HepG2 (cell line): ENCODE data around the gene SGSM1. TPM values are rescaled to one million over a fixed set of nuclear protein-coding genes. Genes with fewer than 3 reads are reported as not detected.

Experiments used
- ATAC-seq: fragments of 200-7000 bp; cut with Tn5 transposase; 3 replicates; pipeline ENCODE4 v1.9.1; 2020; ENCODE audit warnings: mild to moderate bottlenecking, moderate library complexity
- BruUV-seq: library from RNA; stranded (reverse); fragments of 400-500 nt; replicated peaks from 2 replicates; lab custom pipeline; 2021; lab: Mats Ljungman, UMichigan
- CTCF ChIA-PET: fragments of 300-600 bp; formaldehyde crosslinking; extraction: SDS; loops from one replicate; lab custom pipeline; 2021; ENCODE audit warnings: low total read pairs, inconsistent platforms, low intra/inter-chr PET ratio; lab: Yijun Ruan, JAX
- POLR2A ChIA-PET: fragments of 350-600 bp; sonication (Branson Sonifier 250); formaldehyde crosslinking; loops from one replicate; lab custom pipeline; 2020; ENCODE audit warnings: antibody characterized with exemption, inconsistent platforms; lab: Yijun Ruan, JAX
- DNase-seq: peaks from one replicate; pipeline ENCODE4 v3.0.0-alpha.2; 2015; ENCODE audit warnings: low spot score
- FAIRE-seq: peaks from 3 replicates; lab custom pipeline; 2011; peaks lifted over from hg19 to GRCh38; lab: Jason Lieb, UNC
- H2AFZ ChIP-seq: one replicate; pipeline ENCODE4 v1.6.1; 2011; ENCODE audit warnings: low read length, inconsistent platforms
- H3K27ac ChIP-seq: fragments of 300-600 bp; 3 replicates; pipeline ENCODE4 v1.8.0; 2011; ENCODE audit warnings: mixed run types, mild to moderate bottlenecking, mixed read lengths, low read length, inconsistent platforms; ENCODE audit not compliant: insufficient read depth; ENCODE audit errors: extremely low read length
- H3K27me3 ChIP-seq, 2 experiments: fragments of 200-600 bp in 1 of 2; 2 replicates in 1 of 2; 3 replicates in 1 of 2; pipeline versions ENCODE4 v1.6.0 to v1.8.0; 2011; ENCODE audit warnings: low read length in 2 of 2, mild to moderate bottlenecking in 2 of 2, moderate library complexity in 2 of 2, inconsistent platforms in 1 of 2; ENCODE audit not compliant: insufficient read depth in 2 of 2, control insufficient read depth in 1 of 2
- H3K36me3 ChIP-seq, 2 experiments: fragments of 200-600 bp in 1 of 2; replicated peaks in 1 of 2; 2 replicates in 1 of 2; 3 replicates in 1 of 2; pipeline versions ENCODE4 v1.5.1 to v1.8.0; 2011; ENCODE audit warnings: low read length in 2 of 2, inconsistent platforms in 1 of 2; ENCODE audit not compliant: insufficient read depth in 2 of 2, control insufficient read depth in 1 of 2
- H3K4me1 ChIP-seq: 2 replicates; pipeline ENCODE4 v1.5.1; 2012; ENCODE audit warnings: low read length, inconsistent platforms; ENCODE audit not compliant: insufficient read depth
- H3K4me2 ChIP-seq: 2 replicates; pipeline ENCODE4 v1.6.0; 2011; ENCODE audit warnings: low read depth, low read length, inconsistent platforms
- H3K4me3 ChIP-seq, 3 experiments: fragments of 200-600 bp in 1 of 3; sonication (generic), shearing (Covaris generic) in 1 of 3; replicated peaks in 1 of 3; 2 replicates each; pipeline ENCODE4 v1.5.1; 2011 to 2016; ENCODE audit warnings: low read length in 3 of 3, inconsistent platforms in 2 of 3, low read depth in 2 of 3, mild to moderate bottlenecking in 2 of 3, control low read depth in 1 of 3, mixed read lengths in 1 of 3; ENCODE audit not compliant: insufficient read depth in 1 of 3
- H3K79me2 ChIP-seq: one replicate; pipeline ENCODE4 v1.6.1; 2011; ENCODE audit warnings: low read length, inconsistent platforms; ENCODE audit not compliant: insufficient read depth
- H3K9ac ChIP-seq: 2 replicates; pipeline ENCODE4 v1.6.0; 2011; ENCODE audit warnings: mild to moderate bottlenecking, low read depth, low read length, inconsistent platforms; ENCODE audit not compliant: insufficient read depth
- H3K9me3 ChIP-seq: 2 replicates; pipeline ENCODE4 v1.5.1; 2012; ENCODE audit warnings: mild to moderate bottlenecking, low read length
- H4K20me1 ChIP-seq: 2 replicates; pipeline ENCODE4 v1.6.0; 2011; ENCODE audit warnings: inconsistent platforms, mild to moderate bottlenecking, low read length, moderate library complexity; ENCODE audit not compliant: insufficient read depth
- ATF1 ChIP-seq: IDR thresholded peaks from 2 replicates; pipeline ENCODE4 v1.6.1; 2016; ENCODE audit warnings: mild to moderate bottlenecking, control low read depth
- CERS6 ChIP-seq: sonication (generic); formaldehyde crosslinking; IDR thresholded peaks from 2 replicates; pipeline ENCODE4 v1.5.0; 2020; ENCODE audit warnings: missing genetic modification reagents
- CSRNP1 ChIP-seq: sonication (generic); formaldehyde crosslinking; IDR thresholded peaks from 2 replicates; pipeline ENCODE4 v1.8.1; 2023; ENCODE audit warnings: mild to moderate bottlenecking, missing genetic modification reagents
- HDAC2 ChIP-seq: sonication (generic); formaldehyde crosslinking; IDR thresholded peaks from 2 replicates; pipeline ENCODE4 v1.4.0; 2020; ENCODE audit warnings: missing genetic modification reagents
- HNRNPL ChIP-seq: fragments of 200-400 bp; formaldehyde crosslinking; IDR thresholded peaks from 2 replicates; pipeline ENCODE4 v1.6.1; 2017; ENCODE audit warnings: mild to moderate bottlenecking, low read depth, low read length
- NFYB ChIP-seq: sonication (generic); formaldehyde crosslinking; IDR thresholded peaks from 2 replicates; pipeline ENCODE4 v1.4.0; 2020; ENCODE audit warnings: missing genetic modification reagents
- TBL1XR1 ChIP-seq: fragments of 150-350 bp; IDR thresholded peaks from 2 replicates; pipeline ENCODE4 v1.6.1; 2014; ENCODE audit warnings: borderline replicate concordance, low read length; ENCODE audit not compliant: partially characterized antibody
- ZSCAN25 ChIP-seq: sonication (generic); formaldehyde crosslinking; IDR thresholded peaks from 2 replicates; pipeline ENCODE4 v1.8.0; 2022; ENCODE audit warnings: mild to moderate bottlenecking, missing genetic modification reagents
- WGBS: methylation state at CpG from one replicate; pipeline ENCODE4 v1.1.6; 2017; ENCODE audit warnings: low lambda C conversion rate; 5-methylcytosine and 5-hydroxymethylcytosine counted together
- in situ Hi-C: cut with HindIII; loops from 2 replicates; pipeline ENCODE4 v1.10.0; 2017; ENCODE audit warnings: low pct_unique_long_range_greater_than_20kb; ENCODE audit not compliant: extremely low pct_ligation_motif_present
- intact Hi-C: fragments of 100-400 bp; cut with micrococcal nuclease; formaldehyde crosslinking; loops from one replicate; pipeline ENCODE4 v1.10.0; 2022; ENCODE audit not compliant: unreplicated experiment
- polyA plus RNA-seq, 8 experiments: library from polyadenylated mRNA; depleted of rRNA in 3 of 8; stranded (reverse) in 7 of 8; unstranded in 1 of 8; fragments of >200 nt; fragmentation: Illumina TruSeq in 4 of 8; extraction: Trizol in 4 of 8; gene quantifications; 2 replicates each; pipeline versions ENCODE4 v1.2.1 to v1.2.3, GENCODE V29; 2011 to 2016; ENCODE audit warnings: low read depth in 4 of 8, missing spikeins in 1 of 8, mixed read lengths in 1 of 8; ENCODE audit not compliant: insufficient read depth in 1 of 8
- total RNA-seq, 5 experiments: library from RNA; depleted of rRNA; stranded (reverse); fragments of >200 nt; fragmentation: Illumina TruSeq; extraction: Trizol; gene quantifications; 2 replicates each; pipeline ENCODE4 v1.2.3, GENCODE V29; 2016; ENCODE audit warnings: low read depth in 1 of 5
- TF ChIP-seq, protein P1 (sequence below): sonication (generic); formaldehyde crosslinking; IDR thresholded peaks from 2 replicates; pipeline ENCODE4 v1.8.1; 2023; ENCODE audit warnings: missing genetic modification reagents, mild to moderate bottlenecking, borderline replicate concordance

The SGSM1 gene
- total and polyA plus RNA-seq, 2 of the 13 experiments (the other 11 are each of a cell fraction or from before 2014, with no cell fraction given), result 0.07 TPM; not detected in 1

DNA sequence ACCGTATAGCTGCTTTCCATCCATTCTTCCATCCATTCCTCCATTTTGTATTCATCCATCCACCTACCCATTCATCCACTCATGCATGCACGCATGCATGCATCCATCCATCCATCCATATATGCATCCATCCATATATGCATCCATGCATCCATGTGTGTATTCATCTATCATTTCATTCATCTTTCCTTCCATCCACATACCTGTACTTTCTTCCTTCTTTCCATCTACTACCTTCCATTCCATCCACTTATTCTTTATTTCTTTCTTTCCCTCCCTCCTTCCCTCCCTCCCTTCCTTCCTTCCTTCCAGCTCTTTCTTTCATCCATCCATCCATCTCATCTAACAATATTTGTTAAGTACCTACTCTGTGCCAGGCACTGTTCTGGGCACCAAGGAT lies 166.4 kb downstream of the SGSM1 start (continued):
- TF ChIP-seq CSRNP1 (CRISPR knock-in tag), result no peak

DNA sequence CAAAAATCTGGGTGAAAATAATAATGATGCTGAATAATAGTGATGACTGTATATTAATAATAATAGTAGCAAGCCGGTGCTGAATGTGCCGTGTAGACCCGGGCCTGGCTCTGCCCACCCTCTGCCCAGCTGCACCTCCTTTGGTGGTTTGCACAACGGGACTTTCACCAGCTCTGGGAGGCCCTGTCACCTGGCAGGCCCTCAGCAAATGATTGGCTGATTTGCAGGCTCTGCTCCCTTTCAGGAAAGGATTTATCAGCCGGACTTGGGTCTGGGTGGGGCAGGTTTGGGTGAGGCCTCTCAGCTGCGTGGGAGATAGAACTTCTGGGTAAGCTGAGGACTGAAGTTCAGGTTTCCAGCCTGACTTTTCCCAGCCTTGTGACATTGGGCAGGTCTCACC lies 167.9 kb downstream of the SGSM1 start:
- no peak for DNase-seq

More for the DNA sequence above, 167.9 kb downstream of the SGSM1 start:
- no peaks in the 10 kb centered on the region for H3K27me3 ChIP-seq
- POLR2A ChIA-PET, result interaction anchor here (1.1 kb wide), 1 partner anchor 20 kb away, joined by 3 read pairs; no protein-coding TSS in a partner anchor
- no peaks in the 10 kb centered on the region for H3K36me3 ChIP-seq
- BruUV-seq, result no TSS peak
- TF ChIP-seq ZSCAN25 (CRISPR knock-in tag) (no peak), TBL1XR1 (no peak), HDAC2 (no peak), NFYB (CRISPR knock-in tag) (0 out of 2 replicates have a peak, but pooled peaks have one; percentile 29), CERS6 (CRISPR knock-in tag) (no peak), HNRNPL (peak; percentile 70; the same call in 1 of the 2 replicates), ATF1 (no peak)
- TF ChIP-seq, protein P1, sequence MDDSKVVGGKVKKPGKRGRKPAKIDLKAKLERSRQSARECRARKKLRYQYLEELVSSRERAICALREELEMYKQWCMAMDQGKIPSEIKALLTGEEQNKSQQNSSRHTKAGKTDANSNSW (CRISPR knock-in tag), result no peak
- no peak for FAIRE-seq
- CTCF ChIA-PET, result no interaction called here
- ATAC-seq, result peak; percentile 24; the same call in 1 of the 3 replicates
- peaks cover 36% of the 10 kb centered on the region for H3K4me1 ChIP-seq
- 23% methylated on average over 6 of the region's 6 CpGs for WGBS
- no peak overlapping the region for H3K9ac ChIP-seq
- H3K27ac ChIP-seq, result no peak overlapping the region
- H2AFZ ChIP-seq, result no peak overlapping the region
- H3K4me2 ChIP-seq, result no peak overlapping the region
- intact Hi-C loops (no loop called here), in situ Hi-C loops (no loop called here)
- peaks cover 22% of the 10 kb centered on the region for H3K79me2 ChIP-seq
- no peak overlapping the region for H3K4me3 ChIP-seq
- H3K9me3 ChIP-seq, result no peaks in the 10 kb centered on the region
- H4K20me1 ChIP-seq, result no peaks in the 10 kb centered on the region
